Retinal pigment epithelial cell (primary cell): ENCODE measurements around the gene HGFAC.

Source experiments
- DNase-seq: peaks from one replicate; pipeline ENCODE4 v3.0.0-alpha.2; 2010; ENCODE audit warnings: low read depth
- H3K4me3 ChIP-seq: 2 replicates; pipeline ENCODE4 v1.5.1; 2011; ENCODE audit warnings: mild to moderate bottlenecking, low read length, control low read depth, moderate library complexity
- CTCF ChIP-seq: conservative IDR thresholded peaks from 2 replicates; pipeline ENCODE4 v1.5.1; 2011; ENCODE audit warnings: low read depth, low read length, control low read depth, inconsistent platforms

Gene HGFAC

GRCh38 chr4:3464349-3464905 lies 22.7 kb downstream of the HGFAC start:
- no peak for TF ChIP-seq CTCF
- H3K4me3 ChIP-seq, result peak overlapping the region; percentile 62
- no peak for DNase-seq

GRCh38 chr4:3464911-3465697 lies 23.3 kb downstream of the HGFAC start:
- DNase-seq, result no peak
- TF ChIP-seq CTCF, result no peak
- peak overlapping the region; percentile 62 for H3K4me3 ChIP-seq

GRCh38 chr4:3465698-3466671 lies 24.2 kb downstream of the HGFAC start:
- H3K4me3 ChIP-seq, result no peak overlapping the region
- TF ChIP-seq CTCF, result peak; percentile 46

DNA sequence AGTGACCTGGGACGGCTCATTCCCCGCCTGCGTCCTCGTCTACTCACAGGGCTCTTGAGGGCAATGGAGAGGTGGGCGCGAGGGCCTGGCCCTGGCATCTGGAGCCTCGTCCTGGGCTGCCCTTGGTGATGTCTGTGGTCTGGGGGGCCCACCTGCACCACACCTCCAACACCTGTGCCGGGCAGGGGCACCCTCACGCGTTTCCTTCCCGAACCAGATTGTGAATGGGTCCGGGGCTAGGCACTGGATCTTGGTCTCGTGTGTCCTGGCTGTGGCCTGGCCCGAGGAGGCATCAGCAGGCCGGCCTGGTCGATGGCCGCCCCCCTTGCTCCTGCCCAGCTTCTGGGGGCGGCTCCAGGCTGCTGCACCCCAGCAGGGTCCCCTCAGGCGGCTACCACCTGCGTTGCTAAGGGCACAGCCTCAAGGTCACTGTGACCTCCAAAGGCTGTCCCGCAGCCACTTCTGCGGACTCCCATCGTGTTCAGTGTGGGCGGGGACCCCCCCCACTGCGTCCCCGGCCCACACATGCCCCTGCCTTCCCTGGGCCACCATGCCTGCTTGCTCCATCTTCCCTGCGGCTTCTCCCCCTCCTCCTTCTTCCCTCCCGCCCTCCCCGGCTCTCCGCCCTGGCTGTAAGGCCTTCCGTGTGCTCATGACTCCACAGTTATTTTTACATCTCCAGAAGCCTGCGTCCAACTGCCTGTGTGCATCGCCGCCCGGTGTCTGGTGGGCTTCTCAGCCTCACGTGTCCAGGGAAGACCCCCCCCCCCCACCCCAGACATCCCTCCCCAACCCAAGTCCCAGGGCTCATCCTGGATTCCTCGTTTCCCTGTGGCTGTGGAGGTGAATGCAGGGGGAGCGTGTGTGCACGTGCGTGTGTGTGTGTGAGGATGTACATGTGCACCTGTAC lies 25.2 kb downstream of the HGFAC start:
- no peak for DNase-seq
- H3K4me3 ChIP-seq, result no peak overlapping the region
- no peak for TF ChIP-seq CTCF

More at GRCh38 chr4:3465698-3466671, 24.2 kb downstream of the HGFAC start:
- DNase-seq, result no peak

- DNase-seq, result no peak
- TF ChIP-seq CTCF, result no peak
- no peak overlapping the region for H3K4me3 ChIP-seq
Observed at GRCh38 chr4:3467601-3468031, 25.8 kb downstream of the HGFAC start.

- no peak for TF ChIP-seq CTCF
- no peak for DNase-seq
Observed at GRCh38 chr4:3468154-3468553, 26.4 kb downstream of the HGFAC start.

More at GRCh38 chr4:3468154-3468553, 26.4 kb downstream of the HGFAC start:
- H3K4me3 ChIP-seq, result no peak overlapping the region
